CD14-positive monocyte (primary cell): Measurements from ENCODE around the gene ATP2C2. TPM values are rescaled to one million over a fixed set of nuclear protein-coding genes. Genes with fewer than 3 reads are reported as not detected.

ENCODE experiments used
- DNase-seq, 3 donors: peaks; one replicate each; pipeline ENCODE4 v3.0.0-alpha.2; 2011 to 2022
- H2AFZ ChIP-seq: 2 replicates; pipeline ENCODE4 v1.6.0; 2012; ENCODE audit warnings: mild to moderate bottlenecking, low read depth, low read length, inconsistent platforms; ENCODE audit not compliant: insufficient read depth, poor library complexity, severe bottlenecking
- H3K27ac ChIP-seq, 2 donors: 1 replicate in 1 of 2; 2 replicates in 1 of 2; pipeline ENCODE4 v1.5.1; 2012 to 2013; ENCODE audit warnings: low read length in 2 of 2, control low read depth in 1 of 2, inconsistent platforms in 1 of 2, low read depth in 1 of 2, mild to moderate bottlenecking in 1 of 2
- H3K27me3 ChIP-seq, 2 donors: one replicate each; pipeline versions ENCODE4 v1.6.0 to v1.6.1; 2011 to 2013; ENCODE audit warnings: low read length in 2 of 2; ENCODE audit not compliant: control insufficient read depth in 2 of 2, insufficient read depth in 2 of 2
- H3K36me3 ChIP-seq, 2 donors: replicated peaks in 1 of 2; 1 replicate in 1 of 2; 2 replicates in 1 of 2; pipeline versions ENCODE4 v1.5.1 to v1.6.1; 2012 to 2013; ENCODE audit warnings: low read length in 2 of 2, control low read depth in 1 of 2, inconsistent platforms in 1 of 2, mild to moderate bottlenecking in 1 of 2; ENCODE audit not compliant: insufficient read depth in 2 of 2, control insufficient read depth in 1 of 2
- H3K4me1 ChIP-seq, 2 donors: 1 replicate in 1 of 2; 2 replicates in 1 of 2; pipeline versions ENCODE4 v1.5.1 to v1.6.1; 2012 to 2013; ENCODE audit warnings: low read length in 2 of 2, control low read depth in 1 of 2, inconsistent platforms in 1 of 2, mild to moderate bottlenecking in 1 of 2, moderate library complexity in 1 of 2; ENCODE audit not compliant: insufficient read depth in 2 of 2, control insufficient read depth in 1 of 2
- H3K4me2 ChIP-seq: replicated peaks from 2 replicates; pipeline ENCODE3; 2012; ENCODE audit warnings: low read length, moderate library complexity, mild to moderate bottlenecking; ENCODE audit not compliant: poor library complexity, severe bottlenecking; ENCODE audit errors: extremely low read depth
- H3K4me3 ChIP-seq, 3 experiments: fragments of 200-600 bp in 1 of 3; sonication (generic) in 1 of 3; replicated peaks in 1 of 3; 1 replicate in 2 of 3; 2 replicates in 1 of 3; pipeline ENCODE4 v1.5.1; 2011 to 2013; ENCODE audit warnings: low read length in 3 of 3, mild to moderate bottlenecking in 3 of 3, control low read depth in 2 of 3, low read depth in 2 of 3, inconsistent platforms in 1 of 3, moderate library complexity in 1 of 3
- H3K79me2 ChIP-seq: 2 replicates; pipeline ENCODE4 v1.6.0; 2012; ENCODE audit warnings: mild to moderate bottlenecking, control low read depth, inconsistent platforms, low read length, moderate library complexity; ENCODE audit not compliant: insufficient read depth
- H3K9ac ChIP-seq: 2 replicates; pipeline ENCODE4 v1.6.0; 2017; ENCODE audit warnings: low read length, mild to moderate bottlenecking; ENCODE audit not compliant: insufficient read depth, poor library complexity, severe bottlenecking
- H3K9me3 ChIP-seq, 2 donors: replicated peaks in 1 of 2; 1 replicate in 1 of 2; 2 replicates in 1 of 2; pipeline versions ENCODE4 v1.5.1 to v1.6.1; 2012 to 2013; ENCODE audit warnings: low read length in 2 of 2, control low read depth in 1 of 2; ENCODE audit not compliant: control insufficient read depth in 1 of 2, insufficient read depth in 1 of 2
- H4K20me1 ChIP-seq: 2 replicates; pipeline ENCODE4 v1.6.0; 2012; ENCODE audit warnings: mild to moderate bottlenecking, low read length, control low read depth, moderate library complexity; ENCODE audit not compliant: insufficient read depth
- H3K27ac Mint-ChIP-seq, 7 donors: one replicate each; pipeline ENCODE4 v1.8.0; 2020; ENCODE audit warnings: mild to moderate bottlenecking in 7 of 7, mixed read lengths in 7 of 7, moderate library complexity in 6 of 7, inconsistent platforms in 2 of 7
- H3K27me3 Mint-ChIP-seq, 3 donors: one replicate each; pipeline ENCODE4 v1.8.0; 2021 to 2022; ENCODE audit warnings: low read depth in 3 of 3, mild to moderate bottlenecking in 3 of 3, mixed read lengths in 3 of 3, moderate library complexity in 3 of 3, inconsistent platforms in 1 of 3
- H3K36me3 Mint-ChIP-seq, 2 donors: one replicate each; pipeline ENCODE4 v1.8.0; 2020; ENCODE audit warnings: mixed read lengths in 2 of 2, inconsistent platforms in 1 of 2, mild to moderate bottlenecking in 1 of 2
- H3K4me1 Mint-ChIP-seq: one replicate; pipeline ENCODE4 v1.8.0; 2020; ENCODE audit warnings: mild to moderate bottlenecking, mixed read lengths
- H3K4me3 Mint-ChIP-seq, 2 donors: one replicate each; pipeline ENCODE4 v1.8.0; 2020; ENCODE audit warnings: mild to moderate bottlenecking in 2 of 2, mixed read lengths in 2 of 2, moderate library complexity in 1 of 2
- H3K9me3 Mint-ChIP-seq, 7 donors: one replicate each; pipeline ENCODE4 v1.8.0; 2020 to 2022; ENCODE audit warnings: mixed read lengths in 7 of 7, mild to moderate bottlenecking in 6 of 7, moderate library complexity in 6 of 7, inconsistent platforms in 2 of 7
- CTCF ChIP-seq: fragments of 200-600 bp; IDR thresholded peaks from one replicate; pipeline ENCODE4 v1.8.0; 2022; ENCODE audit warnings: antibody characterized with exemption, mild to moderate bottlenecking
- WGBS: methylation state at CpG from one replicate; pipeline ENCODE4 v1.1.5; 2013; ENCODE audit warnings: missing lambda C conversion rate; ENCODE audit not compliant: insufficient coverage; 5-methylcytosine and 5-hydroxymethylcytosine counted together
- intact Hi-C, 2 donors: fragments of 100-400 bp; cut with micrococcal nuclease; formaldehyde crosslinking; loops; one replicate each; pipeline versions ENCODE4 v1.15.0 to v1.15.1; 2023
- polyA plus RNA-seq, 3 donors: library from polyadenylated mRNA; depleted of rRNA in 1 of 3; unstranded in 2 of 3; stranded (reverse) in 1 of 3; fragments of 300-500 nt in 2 of 3; fragments of >200 nt in 1 of 3; fragmentation: Illumina TruSeq in 2 of 3; gene quantifications; 1 replicate in 2 of 3; 2 replicates in 1 of 3; pipeline ENCODE4 v1.2.3, GENCODE V29; 2012 to 2021

ATP2C2 gene
- polyA plus RNA-seq, 3 donors, result 0.05 TPM; not detected in 2

- Histone ChIP-seq H3K4me1 (no peaks in the 10 kb centered on the region), H3K27ac (no peak overlapping the region), H4K20me1 (no peaks in the 10 kb centered on the region), H3K9ac (no peak overlapping the region), H3K27me3 (no peaks in the 10 kb centered on the region), H3K4me3 (no peak overlapping the region), H3K79me2 (no peaks in the 10 kb centered on the region), H3K9me3 (no peaks in the 10 kb centered on the region), H2AFZ (no peak overlapping the region), H3K4me2 (no peak overlapping the region), H3K36me3 (no peaks in the 10 kb centered on the region)
- 83% methylated on average over 8 of the region's 12 CpGs for WGBS
- Mint-ChIP-seq H3K9me3 (peaks cover 0 to 3% (median 0%) of the 10 kb centered on the region in 7 donors), H3K4me3 (peak overlapping the region in 1 of 2 donors; percentile 30), H3K27me3 (peaks cover 10 to 11% (median 11%) of the 10 kb centered on the region in 3 donors), H3K4me1 (no peaks in the 10 kb centered on the region), H3K36me3 (no peaks in the 10 kb centered on the region), H3K27ac (no peak overlapping the region)
- no peak for TF ChIP-seq CTCF
- intact Hi-C loops, result no loop called here
- no peak for DNase-seq
These were observed 46.5 kb downstream of the ATP2C2 start for GRCh38 chr16:84414789-84415326.

- H3K79me2 ChIP-seq, result no peaks in the 10 kb centered on the region
- Mint-ChIP-seq H3K27ac (no peak overlapping the region), H3K4me1 (peaks cover 2% of the 10 kb centered on the region), H3K36me3 (no peaks in the 10 kb centered on the region), H3K9me3 (peaks cover 0 to 3% (median 0%) of the 10 kb centered on the region in 7 donors), H3K27me3 (peaks cover 9 to 10% (median 9%) of the 10 kb centered on the region in 3 donors), H3K4me3 (no peak overlapping the region)
- no peak overlapping the region for H2AFZ ChIP-seq
- H3K9me3 ChIP-seq, result no peaks in the 10 kb centered on the region
- no peak for TF ChIP-seq CTCF
- H3K36me3 ChIP-seq, result no peaks in the 10 kb centered on the region
- no peaks in the 10 kb centered on the region for H3K27me3 ChIP-seq
- H3K9ac ChIP-seq, result no peak overlapping the region
- H3K4me2 ChIP-seq, result no peak overlapping the region
- no peaks in the 10 kb centered on the region for H4K20me1 ChIP-seq
- H3K27ac ChIP-seq, result no peak overlapping the region
- no peak overlapping the region for H3K4me3 ChIP-seq
- 89% methylated on average over 20 of the region's 20 CpGs for WGBS
- intact Hi-C loops, result no loop called here
- DNase-seq, result no peak
- H3K4me1 ChIP-seq, result no peaks in the 10 kb centered on the region
These were observed 48.3 kb downstream of the ATP2C2 start for GRCh38 chr16:84416407-84417321.
